SK-N-SH (cell line): Measurements from ENCODE around the gene CNST. TPM values are rescaled to one million over a fixed set of nuclear protein-coding genes. Genes with fewer than 3 reads are reported as not detected.

Experiments
- CTCF ChIA-PET: fragments of 300-600, 350-600 bp; formaldehyde crosslinking; extraction: SDS; loops from one replicate; lab custom pipeline; 2021; lab: Yijun Ruan, JAX
- POLR2A ChIA-PET: fragments of 350-600 bp; sonication (Branson Sonifier 250); formaldehyde crosslinking; extraction: SDS; loops from one replicate; lab custom pipeline; 2020; ENCODE audit warnings: antibody characterized with exemption, inconsistent platforms; lab: Yijun Ruan, JAX
- DNase-seq: peaks from one replicate; pipeline ENCODE4 v3.0.0; 2012
- H2AFZ ChIP-seq: fragments of 200-600 bp; sonication (generic); 2 replicates; pipeline ENCODE4 v1.8.1; 2016; ENCODE audit warnings: antibody characterized with exemption, mild to moderate bottlenecking, low read depth
- H3F3A ChIP-seq: fragments of 200-600 bp; sonication (generic); replicated peaks from 2 replicates; pipeline ENCODE3; 2016; ENCODE audit warnings: antibody characterized with exemption, mild to moderate bottlenecking; ENCODE audit not compliant: insufficient read depth
- H3K27ac ChIP-seq, 2 experiments: fragments of 200-500 bp in 1 of 2; fragments of 200-600 bp in 1 of 2; sonication (Bioruptor generic) in 1 of 2; sonication (generic), shearing (Covaris generic) in 1 of 2; 2 replicates each; pipeline versions ENCODE4 v1.5.1 to v1.6.1; 2014 to 2016; ENCODE audit warnings: low read depth in 2 of 2, inconsistent platforms in 1 of 2, low read length in 1 of 2, mild to moderate bottlenecking in 1 of 2, mixed read lengths in 1 of 2
- H3K27me3 ChIP-seq: fragments of 200-600 bp; sonication (generic), shearing (Covaris generic); 2 replicates; pipeline ENCODE4 v1.6.1; 2016; ENCODE audit warnings: mixed run types; ENCODE audit not compliant: insufficient read depth
- H3K36me3 ChIP-seq, 2 experiments: fragments of 200-500 bp in 1 of 2; fragments of 200-600 bp in 1 of 2; sonication (Bioruptor generic) in 1 of 2; sonication (generic) in 1 of 2; replicated peaks in 1 of 2; 2 replicates each; pipeline versions ENCODE3 to v1.5.1; 2014 to 2016; ENCODE audit warnings: low read length in 1 of 2, mild to moderate bottlenecking in 1 of 2; ENCODE audit not compliant: insufficient read depth in 2 of 2, control insufficient read depth in 1 of 2
- H3K4me1 ChIP-seq, 2 experiments: fragments of 200-500 bp in 1 of 2; fragments of 200-600 bp in 1 of 2; sonication (Bioruptor generic) in 1 of 2; sonication (generic), shearing (Covaris generic) in 1 of 2; 2 replicates each; pipeline versions ENCODE4 v1.5.1 to v1.6.1; 2014 to 2016; ENCODE audit warnings: low read depth in 1 of 2, low read length in 1 of 2, mixed run types in 1 of 2; ENCODE audit not compliant: insufficient read depth in 2 of 2, control insufficient read depth in 1 of 2
- H3K4me2 ChIP-seq: fragments of 200-600 bp; sonication (generic), shearing (Covaris generic); 2 replicates; pipeline ENCODE4 v1.6.1; 2017; ENCODE audit warnings: mixed run types
- H3K4me3 ChIP-seq, 2 experiments: fragments of 200-500 bp in 1 of 2; fragments of 200-600 bp in 1 of 2; sonication (Bioruptor generic) in 1 of 2; sonication (generic), shearing (Covaris generic) in 1 of 2; 2 replicates each; pipeline versions ENCODE4 v1.5.1 to v1.8.1; 2014 to 2016; ENCODE audit warnings: low read depth in 2 of 2, inconsistent platforms in 1 of 2, low read length in 1 of 2, mild to moderate bottlenecking in 1 of 2, mixed read lengths in 1 of 2, moderate library complexity in 1 of 2
- H3K79me2 ChIP-seq: fragments of 200-600 bp; sonication (generic); 2 replicates; pipeline ENCODE4 v1.8.1; 2017; ENCODE audit warnings: mild to moderate bottlenecking; ENCODE audit not compliant: insufficient read depth
- H3K9ac ChIP-seq: fragments of 200-600 bp; sonication (generic); 2 replicates; pipeline ENCODE4 v1.6.1; 2017; ENCODE audit warnings: mixed run types
- H3K9me2 ChIP-seq: fragments of 200-600 bp; sonication (generic); 2 replicates; pipeline ENCODE4 v1.6.1; 2017; ENCODE audit warnings: mixed run types
- H3K9me3 ChIP-seq: fragments of 200-600 bp; sonication (generic); 2 replicates; pipeline ENCODE4 v1.6.1; 2017; ENCODE audit warnings: mixed run types, mild to moderate bottlenecking, moderate library complexity
- H4K20me1 ChIP-seq: fragments of 200-600 bp; sonication (generic); 2 replicates; pipeline ENCODE4 v1.6.1; 2017; ENCODE audit warnings: mild to moderate bottlenecking, mixed run types; ENCODE audit not compliant: insufficient read depth
- ELF1 ChIP-seq: IDR thresholded peaks from 2 replicates; pipeline ENCODE4 v1.4.0; 2012
- EZH2phosphoT487 ChIP-seq: fragments of 200-600 bp; sonication (generic); IDR thresholded peaks from 2 replicates; pipeline ENCODE4 v1.6.1; 2017; ENCODE audit warnings: low read depth, mixed run types, mild to moderate bottlenecking, antibody characterized with exemption, moderate library complexity, borderline replicate concordance
- FOSL2 ChIP-seq: IDR thresholded peaks from 2 replicates; pipeline ENCODE4 v1.4.0; 2012; ENCODE audit warnings: low read depth, mild to moderate bottlenecking, moderate library complexity, borderline replicate concordance
- FOXJ3 ChIP-seq: sonication (generic); formaldehyde crosslinking; IDR thresholded peaks from 2 replicates; pipeline ENCODE4 v1.5.1; 2020; ENCODE audit warnings: mild to moderate bottlenecking, missing genetic modification reagents
- FOXM1 ChIP-seq: IDR thresholded peaks from 2 replicates; pipeline ENCODE4 v1.4.0; 2012; ENCODE audit warnings: low read depth, mild to moderate bottlenecking
- GABPA ChIP-seq: IDR thresholded peaks from 2 replicates; pipeline ENCODE4 v1.4.0; 2012; ENCODE audit warnings: low read depth, mild to moderate bottlenecking
- IRF3 ChIP-seq: fragments of 150-350 bp; IDR thresholded peaks from 2 replicates; pipeline ENCODE4 v1.6.1; 2016; ENCODE audit warnings: mild to moderate bottlenecking, low read depth, low read length
- MEF2A ChIP-seq: IDR thresholded peaks from 2 replicates; pipeline ENCODE4 v1.4.0; 2012; ENCODE audit warnings: low read depth, borderline replicate concordance
- NFIC ChIP-seq: IDR thresholded peaks from 2 replicates; pipeline ENCODE4 v1.4.0; 2012; ENCODE audit warnings: borderline replicate concordance
- NRF1 ChIP-seq: IDR thresholded peaks from 2 replicates; pipeline ENCODE4 v1.6.1; 2012; ENCODE audit warnings: low read depth, mild to moderate bottlenecking, low read length
- POLR2AphosphoS5 ChIP-seq: IDR thresholded peaks from 2 replicates; pipeline ENCODE4 v1.6.1; 2012; ENCODE audit warnings: low read depth, low read length
- RAD21 ChIP-seq: IDR thresholded peaks from 2 replicates; pipeline ENCODE4 v1.6.1; 2012; ENCODE audit warnings: mild to moderate bottlenecking, low read length
- RCOR1 ChIP-seq: fragments of 150-350 bp; IDR thresholded peaks from 2 replicates; pipeline ENCODE4 v1.6.1; 2017; ENCODE audit warnings: antibody characterized with exemption, low read length
- RFX5 ChIP-seq: IDR thresholded peaks from 2 replicates; pipeline ENCODE4 v1.6.1; 2012; ENCODE audit warnings: mild to moderate bottlenecking, improper control_type of control experiment, low read length
- RXRA ChIP-seq: IDR thresholded peaks from 2 replicates; pipeline ENCODE4 v1.4.0; 2012; ENCODE audit warnings: low read depth, mild to moderate bottlenecking, borderline replicate concordance
- SIN3A ChIP-seq: IDR thresholded peaks from 2 replicates; pipeline ENCODE4 v1.6.1; 2012; ENCODE audit warnings: low read depth, mild to moderate bottlenecking, low read length, moderate library complexity, borderline replicate concordance
- SMC3 ChIP-seq: IDR thresholded peaks from 2 replicates; pipeline ENCODE4 v1.6.1; 2012; ENCODE audit warnings: low read depth, low read length, improper control_type of control experiment
- TAF1 ChIP-seq: IDR thresholded peaks from 2 replicates; pipeline ENCODE4 v1.6.1; 2012; ENCODE audit warnings: low read depth, mild to moderate bottlenecking, low read length, moderate library complexity, borderline replicate concordance
- USF1 ChIP-seq: IDR thresholded peaks from 2 replicates; pipeline ENCODE4 v1.4.0; 2012; ENCODE audit warnings: low read depth, borderline replicate concordance
- YY1 ChIP-seq: IDR thresholded peaks from 2 replicates; pipeline ENCODE4 v1.4.0; 2012; ENCODE audit warnings: low read depth, mild to moderate bottlenecking
- ZBTB33 ChIP-seq: IDR thresholded peaks from 2 replicates; pipeline ENCODE4 v1.4.0; 2012; ENCODE audit warnings: low read depth, borderline replicate concordance
- WGBS: methylation state at CpG from one replicate; pipeline ENCODE4 v1.1.6; 2017; ENCODE audit warnings: low lambda C conversion rate; 5-methylcytosine and 5-hydroxymethylcytosine counted together
- polyA plus RNA-seq, 3 experiments: library from polyadenylated mRNA; depleted of rRNA; stranded (reverse); fragments of >200 nt; gene quantifications; 2 replicates each; pipeline ENCODE4 v1.2.3, GENCODE V29; 2012
- TF ChIP-seq, protein P1 (sequence below): IDR thresholded peaks from 2 replicates; pipeline ENCODE4 v1.6.1; 2012; ENCODE audit warnings: mild to moderate bottlenecking, low read depth, low read length, moderate library complexity

Gene CNST
- polyA plus RNA-seq, 1 of the 3 experiments (the other 2 are of a cell fraction), result 21.7 TPM

GRCh38 chr1:246566813-246567645 lies 773 bp downstream of the CNST start (continued):
- TF ChIP-seq ZBTB33 (no peak), NRF1 (no peak), SIN3A (0 out of 2 replicates have a peak, but pooled peaks have one; percentile 64), RCOR1 (no peak)
- TF ChIP-seq, protein P1, sequence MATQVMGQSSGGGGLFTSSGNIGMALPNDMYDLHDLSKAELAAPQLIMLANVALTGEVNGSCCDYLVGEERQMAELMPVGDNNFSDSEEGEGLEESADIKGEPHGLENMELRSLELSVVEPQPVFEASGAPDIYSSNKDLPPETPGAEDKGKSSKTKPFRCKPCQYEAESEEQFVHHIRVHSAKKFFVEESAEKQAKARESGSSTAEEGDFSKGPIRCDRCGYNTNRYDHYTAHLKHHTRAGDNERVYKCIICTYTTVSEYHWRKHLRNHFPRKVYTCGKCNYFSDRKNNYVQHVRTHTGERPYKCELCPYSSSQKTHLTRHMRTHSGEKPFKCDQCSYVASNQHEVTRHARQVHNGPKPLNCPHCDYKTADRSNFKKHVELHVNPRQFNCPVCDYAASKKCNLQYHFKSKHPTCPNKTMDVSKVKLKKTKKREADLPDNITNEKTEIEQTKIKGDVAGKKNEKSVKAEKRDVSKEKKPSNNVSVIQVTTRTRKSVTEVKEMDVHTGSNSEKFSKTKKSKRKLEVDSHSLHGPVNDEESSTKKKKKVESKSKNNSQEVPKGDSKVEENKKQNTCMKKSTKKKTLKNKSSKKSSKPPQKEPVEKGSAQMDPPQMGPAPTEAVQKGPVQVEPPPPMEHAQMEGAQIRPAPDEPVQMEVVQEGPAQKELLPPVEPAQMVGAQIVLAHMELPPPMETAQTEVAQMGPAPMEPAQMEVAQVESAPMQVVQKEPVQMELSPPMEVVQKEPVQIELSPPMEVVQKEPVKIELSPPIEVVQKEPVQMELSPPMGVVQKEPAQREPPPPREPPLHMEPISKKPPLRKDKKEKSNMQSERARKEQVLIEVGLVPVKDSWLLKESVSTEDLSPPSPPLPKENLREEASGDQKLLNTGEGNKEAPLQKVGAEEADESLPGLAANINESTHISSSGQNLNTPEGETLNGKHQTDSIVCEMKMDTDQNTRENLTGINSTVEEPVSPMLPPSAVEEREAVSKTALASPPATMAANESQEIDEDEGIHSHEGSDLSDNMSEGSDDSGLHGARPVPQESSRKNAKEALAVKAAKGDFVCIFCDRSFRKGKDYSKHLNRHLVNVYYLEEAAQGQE, result no peak

- TF ChIP-seq NFIC (no peak), SIN3A (no peak), MEF2A (no peak), NRF1 (no peak), SMC3 (no peak), GABPA (no peak), FOXJ3 (no peak), POLR2AphosphoS5 (no peak), FOSL2 (no peak), RAD21 (no peak), RXRA (no peak), USF1 (no peak), EZH2phosphoT487 (no peak), RFX5 (no peak), TAF1 (no peak), RCOR1 (no peak), IRF3 (no peak), YY1 (no peak), FOXM1 (no peak), ELF1 (no peak)
- H3K27ac ChIP-seq, result peak overlapping the region; percentile 93 to 97
Measured at GRCh38 chr1:246567646-246568235, 1.5 kb downstream of the CNST start.

More at GRCh38 chr1:246567646-246568235, 1.5 kb downstream of the CNST start:
- Histone ChIP-seq H3K4me1 (peaks cover 11 to 13% of the 10 kb centered on the region in 2 experiments; a peak in 3 of 4 replicates), H3K4me3 (peak overlapping the region; percentile 90 to 96), H3K9ac (peak overlapping the region; percentile 96), H2AFZ (no peak overlapping the region), H3F3A (peaks cover 21% of the 10 kb centered on the region), H3K9me3 (no peaks in the 10 kb centered on the region), H4K20me1 (no peaks in the 10 kb centered on the region), H3K36me3 (peaks cover 13 to 21% of the 10 kb centered on the region in 2 experiments), H3K4me2 (peak overlapping the region; percentile 92), H3K79me2 (peaks cover 96% of the 10 kb centered on the region), H3K9me2 (no peaks in the 10 kb centered on the region), H3K27me3 (no peaks in the 10 kb centered on the region)
- DNase-seq, result no peak
- WGBS, result 39% methylated on average over 4 of the region's 4 CpGs
- ChIA-PET POLR2A (interaction anchor here (1.2 kb wide), 1 partner anchor 8 kb away, joined by 3 read pairs; no protein-coding TSS in a partner anchor), CTCF (interaction anchor here (0.9 to 1.8 kb wide), 3 partner anchors 12 to 122 kb away, joined by 3 read pairs; no protein-coding TSS in a partner anchor)
